HepG2 (cell line): ENCODE data around the gene TRAF4. TPM values are rescaled to one million over a fixed set of nuclear protein-coding genes. Genes with fewer than 3 reads are reported as not detected.

Experiments used
- AHR ChIP-seq: IDR thresholded peaks from 2 replicates; pipeline ENCODE4 v1.6.1; 2018; ENCODE audit warnings: missing genetic modification reagents, missing compliant biosample characterization
- ATF7-NPFF ChIP-seq: sonication (generic); formaldehyde crosslinking; IDR thresholded peaks from 2 replicates; pipeline ENCODE4 v1.8.1; 2023; ENCODE audit warnings: mild to moderate bottlenecking, low read depth, missing genetic modification reagents, moderate library complexity
- NCOA1 ChIP-seq: sonication (generic); formaldehyde crosslinking; IDR thresholded peaks from 2 replicates; pipeline ENCODE4 v1.9.0; 2021; ENCODE audit warnings: missing genetic modification reagents
- NCOA5 ChIP-seq: sonication (generic); formaldehyde crosslinking; IDR thresholded peaks from 2 replicates; pipeline ENCODE4 v1.4.0; 2020; ENCODE audit warnings: missing genetic modification reagents
- PITX1 ChIP-seq: sonication (generic); formaldehyde crosslinking; IDR thresholded peaks from 2 replicates; pipeline ENCODE4 v1.5.1; 2020; ENCODE audit warnings: mild to moderate bottlenecking, missing genetic modification reagents
- RFX5 ChIP-seq: IDR thresholded peaks from 2 replicates; pipeline ENCODE4 v1.6.1; 2011; ENCODE audit warnings: low read depth, low read length, improper control_type of control experiment
- SP4 ChIP-seq: sonication (generic); formaldehyde crosslinking; IDR thresholded peaks from 2 replicates; pipeline ENCODE4 v1.8.1; 2023; ENCODE audit warnings: mild to moderate bottlenecking, missing genetic modification reagents
- THAP7 ChIP-seq: sonication (generic); formaldehyde crosslinking; IDR thresholded peaks from 2 replicates; pipeline ENCODE4 v1.8.1; 2023; ENCODE audit warnings: mild to moderate bottlenecking, missing genetic modification reagents
- ZNF274 ChIP-seq: sonication (generic); formaldehyde crosslinking; IDR thresholded peaks from 2 replicates; pipeline ENCODE4 v1.5.1; 2020; ENCODE audit warnings: mild to moderate bottlenecking, missing genetic modification reagents
- ZNF496 ChIP-seq: sonication (generic); formaldehyde crosslinking; IDR thresholded peaks from 2 replicates; pipeline ENCODE4 v1.8.1; 2023; ENCODE audit warnings: mild to moderate bottlenecking, moderate library complexity, missing genetic modification reagents; ENCODE audit not compliant: insufficient replicate concordance
- ZNF567 ChIP-seq: sonication (generic); formaldehyde crosslinking; IDR thresholded peaks from 2 replicates; pipeline ENCODE4 v1.8.1; 2023; ENCODE audit warnings: mild to moderate bottlenecking, missing genetic modification reagents, borderline replicate concordance
- polyA plus RNA-seq, 8 experiments: library from polyadenylated mRNA; depleted of rRNA in 3 of 8; stranded (reverse) in 7 of 8; unstranded in 1 of 8; fragments of >200 nt; fragmentation: Illumina TruSeq in 4 of 8; extraction: Trizol in 4 of 8; gene quantifications; 2 replicates each; pipeline versions ENCODE4 v1.2.1 to v1.2.3, GENCODE V29; 2011 to 2016; ENCODE audit warnings: low read depth in 4 of 8, missing spikeins in 1 of 8, mixed read lengths in 1 of 8; ENCODE audit not compliant: insufficient read depth in 1 of 8
- total RNA-seq, 5 experiments: library from RNA; depleted of rRNA; stranded (reverse); fragments of >200 nt; fragmentation: Illumina TruSeq; extraction: Trizol; gene quantifications; 2 replicates each; pipeline ENCODE4 v1.2.3, GENCODE V29; 2016; ENCODE audit warnings: low read depth in 1 of 5
- TF ChIP-seq, protein P1 (sequence below): sonication (generic); formaldehyde crosslinking; IDR thresholded peaks from 2 replicates; pipeline ENCODE4 v1.9.0; 2022; ENCODE audit warnings: missing genetic modification reagents, mild to moderate bottlenecking, borderline replicate concordance
- TF ChIP-seq, protein P2 (sequence below): sonication (generic); formaldehyde crosslinking; IDR thresholded peaks from one replicate; pipeline ENCODE4 v1.5.1; 2020; ENCODE audit warnings: mild to moderate bottlenecking, missing genetic modification reagents; ENCODE audit errors: not compliant biosample characterization
- TF ChIP-seq, protein P3 (sequence below): sonication (generic); formaldehyde crosslinking; IDR thresholded peaks from 2 replicates; pipeline ENCODE4 v1.5.0; 2020; ENCODE audit warnings: mild to moderate bottlenecking, missing genetic modification reagents, borderline replicate concordance

The TRAF4 gene
- total and polyA plus RNA-seq, 2 of the 13 experiments (the other 11 are each of a cell fraction or from before 2014, with no cell fraction given), result 86.0 to 89.9 TPM

DNA sequence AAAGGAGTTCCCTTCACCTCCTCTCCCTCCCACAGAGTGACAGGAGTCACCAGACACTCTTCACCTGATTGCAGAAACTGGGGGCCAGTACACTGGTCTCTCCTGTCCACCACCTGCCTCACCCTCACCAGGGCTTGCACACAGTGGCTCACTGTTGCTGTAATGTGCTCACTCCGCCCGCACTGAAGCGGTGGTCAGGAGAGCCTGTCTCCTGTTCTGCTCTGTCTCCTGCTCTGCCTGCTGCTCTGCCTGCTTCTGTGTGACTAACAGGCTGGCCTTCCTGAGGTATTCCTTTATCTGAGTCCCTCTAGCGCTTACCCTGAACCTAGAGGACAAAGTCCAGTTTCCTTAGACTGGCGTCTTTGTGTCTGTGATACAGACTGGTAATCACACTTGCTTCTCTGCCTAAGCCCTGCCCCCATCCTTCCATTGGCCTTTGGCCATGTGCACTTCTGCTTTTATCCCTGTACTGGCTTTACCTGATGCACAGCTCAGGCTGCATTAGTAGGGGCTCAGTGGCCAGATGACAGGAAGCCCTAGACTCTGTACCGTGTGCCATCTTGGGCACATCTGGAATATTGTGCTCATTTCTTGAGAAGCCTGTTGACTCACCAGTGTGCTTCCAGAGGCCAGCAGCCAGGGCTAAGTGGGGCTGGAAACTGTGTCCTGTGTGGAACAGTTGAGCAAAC is 45.4 kb upstream of the TRAF4 start (continued):
- TF ChIP-seq THAP7 (CRISPR knock-in tag) (no peak), SP4 (CRISPR knock-in tag) (no peak; the same call in 1 of the 2 replicates), AHR (no peak), ZNF567 (peak; percentile 73; the same call in 1 of the 2 replicates), ZNF274 (CRISPR knock-in tag) (no peak), RFX5 (no peak), NCOA5 (CRISPR knock-in tag) (no peak), NCOA1 (no peak), ZNF496 (CRISPR knock-in tag) (no peak), PITX1 (CRISPR knock-in tag) (peak; percentile 89), ATF7-NPFF (CRISPR knock-in tag) (no peak)
- TF ChIP-seq, protein P1, sequence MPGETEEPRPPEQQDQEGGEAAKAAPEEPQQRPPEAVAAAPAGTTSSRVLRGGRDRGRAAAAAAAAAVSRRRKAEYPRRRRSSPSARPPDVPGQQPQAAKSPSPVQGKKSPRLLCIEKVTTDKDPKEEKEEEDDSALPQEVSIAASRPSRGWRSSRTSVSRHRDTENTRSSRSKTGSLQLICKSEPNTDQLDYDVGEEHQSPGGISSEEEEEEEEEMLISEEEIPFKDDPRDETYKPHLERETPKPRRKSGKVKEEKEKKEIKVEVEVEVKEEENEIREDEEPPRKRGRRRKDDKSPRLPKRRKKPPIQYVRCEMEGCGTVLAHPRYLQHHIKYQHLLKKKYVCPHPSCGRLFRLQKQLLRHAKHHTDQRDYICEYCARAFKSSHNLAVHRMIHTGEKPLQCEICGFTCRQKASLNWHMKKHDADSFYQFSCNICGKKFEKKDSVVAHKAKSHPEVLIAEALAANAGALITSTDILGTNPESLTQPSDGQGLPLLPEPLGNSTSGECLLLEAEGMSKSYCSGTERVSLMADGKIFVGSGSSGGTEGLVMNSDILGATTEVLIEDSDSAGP (CRISPR knock-in tag), result peak; percentile 70
- TF ChIP-seq, protein P2, sequence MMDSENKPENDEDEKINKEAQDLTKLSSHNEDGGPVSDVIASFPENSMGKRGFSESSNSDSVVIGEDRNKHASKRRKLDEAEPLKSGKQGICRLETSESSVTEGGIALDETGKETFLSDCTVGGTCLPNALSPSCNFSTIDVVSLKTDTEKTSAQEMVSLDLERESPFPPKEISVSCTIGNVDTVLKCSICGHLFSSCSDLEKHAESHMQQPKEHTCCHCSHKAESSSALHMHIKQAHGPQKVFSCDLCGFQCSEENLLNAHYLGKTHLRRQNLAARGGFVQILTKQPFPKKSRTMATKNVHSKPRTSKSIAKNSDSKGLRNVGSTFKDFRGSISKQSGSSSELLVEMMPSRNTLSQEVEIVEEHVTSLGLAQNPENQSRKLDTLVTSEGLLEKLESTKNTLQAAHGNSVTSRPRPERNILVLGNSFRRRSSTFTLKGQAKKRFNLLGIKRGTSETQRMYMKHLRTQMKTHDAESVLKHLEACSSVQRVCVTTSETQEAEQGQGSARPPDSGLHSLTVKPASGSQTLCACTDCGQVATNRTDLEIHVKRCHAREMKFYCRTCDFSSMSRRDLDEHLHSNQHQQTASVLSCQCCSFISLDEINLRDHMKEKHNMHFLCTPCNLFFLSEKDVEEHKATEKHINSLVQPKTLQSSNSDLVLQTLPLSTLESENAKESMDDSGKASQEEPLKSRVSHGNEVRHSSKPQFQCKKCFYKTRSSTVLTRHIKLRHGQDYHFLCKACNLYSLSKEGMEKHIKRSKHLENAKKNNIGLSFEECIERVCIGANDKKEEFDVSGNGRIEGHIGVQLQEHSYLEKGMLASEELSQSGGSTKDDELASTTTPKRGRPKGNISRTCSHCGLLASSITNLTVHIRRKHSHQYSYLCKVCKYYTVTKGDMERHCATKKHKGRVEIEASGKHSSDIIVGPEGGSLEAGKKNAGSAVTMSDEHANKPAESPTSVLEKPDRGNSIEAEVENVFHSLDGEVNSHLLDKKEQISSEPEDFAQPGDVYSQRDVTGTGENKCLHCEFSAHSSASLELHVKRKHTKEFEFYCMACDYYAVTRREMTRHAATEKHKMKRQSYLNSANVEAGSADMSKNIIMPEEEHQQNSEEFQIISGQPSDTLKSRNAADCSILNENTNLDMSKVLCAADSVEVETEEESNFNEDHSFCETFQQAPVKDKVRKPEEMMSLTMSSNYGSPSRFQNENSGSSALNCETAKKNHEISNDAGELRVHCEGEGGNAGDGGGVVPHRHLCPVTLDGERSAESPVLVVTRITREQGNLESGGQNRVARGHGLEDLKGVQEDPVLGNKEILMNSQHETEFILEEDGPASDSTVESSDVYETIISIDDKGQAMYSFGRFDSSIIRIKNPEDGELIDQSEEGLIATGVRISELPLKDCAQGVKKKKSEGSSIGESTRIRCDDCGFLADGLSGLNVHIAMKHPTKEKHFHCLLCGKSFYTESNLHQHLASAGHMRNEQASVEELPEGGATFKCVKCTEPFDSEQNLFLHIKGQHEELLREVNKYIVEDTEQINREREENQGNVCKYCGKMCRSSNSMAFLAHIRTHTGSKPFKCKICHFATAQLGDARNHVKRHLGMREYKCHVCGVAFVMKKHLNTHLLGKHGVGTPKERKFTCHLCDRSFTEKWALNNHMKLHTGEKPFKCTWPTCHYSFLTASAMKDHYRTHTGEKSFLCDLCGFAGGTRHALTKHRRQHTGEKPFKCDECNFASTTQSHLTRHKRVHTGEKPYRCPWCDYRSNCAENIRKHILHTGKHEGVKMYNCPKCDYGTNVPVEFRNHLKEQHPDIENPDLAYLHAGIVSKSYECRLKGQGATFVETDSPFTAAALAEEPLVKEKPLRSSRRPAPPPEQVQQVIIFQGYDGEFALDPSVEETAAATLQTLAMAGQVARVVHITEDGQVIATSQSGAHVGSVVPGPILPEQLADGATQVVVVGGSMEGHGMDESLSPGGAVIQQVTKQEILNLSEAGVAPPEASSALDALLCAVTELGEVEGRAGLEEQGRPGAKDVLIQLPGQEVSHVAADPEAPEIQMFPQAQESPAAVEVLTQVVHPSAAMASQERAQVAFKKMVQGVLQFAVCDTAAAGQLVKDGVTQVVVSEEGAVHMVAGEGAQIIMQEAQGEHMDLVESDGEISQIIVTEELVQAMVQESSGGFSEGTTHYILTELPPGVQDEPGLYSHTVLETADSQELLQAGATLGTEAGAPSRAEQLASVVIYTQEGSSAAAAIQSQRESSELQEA (CRISPR knock-in tag), result peak; percentile 81
- TF ChIP-seq, protein P3, sequence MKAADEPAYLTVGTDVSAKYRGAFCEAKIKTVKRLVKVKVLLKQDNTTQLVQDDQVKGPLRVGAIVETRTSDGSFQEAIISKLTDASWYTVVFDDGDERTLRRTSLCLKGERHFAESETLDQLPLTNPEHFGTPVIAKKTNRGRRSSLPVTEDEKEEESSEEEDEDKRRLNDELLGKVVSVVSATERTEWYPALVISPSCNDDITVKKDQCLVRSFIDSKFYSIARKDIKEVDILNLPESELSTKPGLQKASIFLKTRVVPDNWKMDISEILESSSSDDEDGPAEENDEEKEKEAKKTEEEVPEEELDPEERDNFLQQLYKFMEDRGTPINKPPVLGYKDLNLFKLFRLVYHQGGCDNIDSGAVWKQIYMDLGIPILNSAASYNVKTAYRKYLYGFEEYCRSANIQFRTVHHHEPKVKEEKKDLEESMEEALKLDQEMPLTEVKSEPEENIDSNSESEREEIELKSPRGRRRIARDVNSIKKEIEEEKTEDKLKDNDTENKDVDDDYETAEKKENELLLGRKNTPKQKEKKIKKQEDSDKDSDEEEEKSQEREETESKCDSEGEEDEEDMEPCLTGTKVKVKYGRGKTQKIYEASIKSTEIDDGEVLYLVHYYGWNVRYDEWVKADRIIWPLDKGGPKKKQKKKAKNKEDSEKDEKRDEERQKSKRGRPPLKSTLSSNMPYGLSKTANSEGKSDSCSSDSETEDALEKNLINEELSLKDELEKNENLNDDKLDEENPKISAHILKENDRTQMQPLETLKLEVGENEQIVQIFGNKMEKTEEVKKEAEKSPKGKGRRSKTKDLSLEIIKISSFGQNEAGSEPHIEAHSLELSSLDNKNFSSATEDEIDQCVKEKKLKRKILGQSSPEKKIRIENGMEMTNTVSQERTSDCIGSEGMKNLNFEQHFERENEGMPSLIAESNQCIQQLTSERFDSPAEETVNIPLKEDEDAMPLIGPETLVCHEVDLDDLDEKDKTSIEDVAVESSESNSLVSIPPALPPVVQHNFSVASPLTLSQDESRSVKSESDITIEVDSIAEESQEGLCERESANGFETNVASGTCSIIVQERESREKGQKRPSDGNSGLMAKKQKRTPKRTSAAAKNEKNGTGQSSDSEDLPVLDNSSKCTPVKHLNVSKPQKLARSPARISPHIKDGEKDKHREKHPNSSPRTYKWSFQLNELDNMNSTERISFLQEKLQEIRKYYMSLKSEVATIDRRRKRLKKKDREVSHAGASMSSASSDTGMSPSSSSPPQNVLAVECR (CRISPR knock-in tag), result peak; percentile 93; the same call in 1 of the 2 replicates
